Omental fat pad (tissue), 4 donors: ENCODE results near the gene ODAM. TPM values are rescaled to one million over a fixed set of nuclear protein-coding genes. Genes with fewer than 3 reads are reported as not detected.

Source experiments
- ATAC-seq: fragments of 150-250 bp; one replicate; pipeline ENCODE4 v1.9.1; 2016; ENCODE audit warnings: mild to moderate bottlenecking, moderate library complexity; ENCODE audit not compliant: low FRiP score
- DNase-seq: peaks from one replicate; pipeline ENCODE4 v3.0.0-alpha.2; 2019; ENCODE audit warnings: low spot score
- total RNA-seq, 4 donors: library from RNA; depleted of rRNA; stranded (reverse); fragments of >200 nt; gene quantifications; one replicate each; pipeline ENCODE4 v1.1.0, GENCODE V29; 2016
- TF ChIP-seq, protein P1 (sequence below), 3 donors: fragments of 450-650 bp; IDR thresholded peaks; one replicate each; pipeline ENCODE4 v1.5.1; 2016 to 2017; ENCODE audit warnings: antibody characterized with exemption in 3 of 3, mild to moderate bottlenecking in 3 of 3, moderate library complexity in 2 of 3

Gene ODAM
- total RNA-seq, 4 donors from 2014 or later, result not detected

DNA sequence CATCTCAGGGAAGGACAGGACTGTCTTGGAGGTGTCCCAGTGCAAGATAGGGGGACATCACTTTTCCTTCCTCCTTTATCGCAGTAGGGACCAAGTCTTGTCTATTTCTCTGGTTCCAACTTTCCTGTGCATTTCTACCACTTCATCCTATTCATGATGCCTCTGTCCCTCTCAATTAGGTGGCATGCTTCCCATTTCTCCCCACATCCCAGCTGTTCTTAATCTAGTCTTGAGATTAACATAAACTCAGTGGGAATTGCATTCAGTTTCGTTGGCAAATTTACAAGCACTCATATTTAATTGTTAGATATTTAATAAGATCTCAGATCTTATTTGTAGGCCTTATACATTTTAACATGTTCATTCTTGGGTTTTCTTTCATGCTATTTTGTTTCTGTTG is 15.7 kb upstream of the ODAM start:
- TF ChIP-seq, protein P1, sequence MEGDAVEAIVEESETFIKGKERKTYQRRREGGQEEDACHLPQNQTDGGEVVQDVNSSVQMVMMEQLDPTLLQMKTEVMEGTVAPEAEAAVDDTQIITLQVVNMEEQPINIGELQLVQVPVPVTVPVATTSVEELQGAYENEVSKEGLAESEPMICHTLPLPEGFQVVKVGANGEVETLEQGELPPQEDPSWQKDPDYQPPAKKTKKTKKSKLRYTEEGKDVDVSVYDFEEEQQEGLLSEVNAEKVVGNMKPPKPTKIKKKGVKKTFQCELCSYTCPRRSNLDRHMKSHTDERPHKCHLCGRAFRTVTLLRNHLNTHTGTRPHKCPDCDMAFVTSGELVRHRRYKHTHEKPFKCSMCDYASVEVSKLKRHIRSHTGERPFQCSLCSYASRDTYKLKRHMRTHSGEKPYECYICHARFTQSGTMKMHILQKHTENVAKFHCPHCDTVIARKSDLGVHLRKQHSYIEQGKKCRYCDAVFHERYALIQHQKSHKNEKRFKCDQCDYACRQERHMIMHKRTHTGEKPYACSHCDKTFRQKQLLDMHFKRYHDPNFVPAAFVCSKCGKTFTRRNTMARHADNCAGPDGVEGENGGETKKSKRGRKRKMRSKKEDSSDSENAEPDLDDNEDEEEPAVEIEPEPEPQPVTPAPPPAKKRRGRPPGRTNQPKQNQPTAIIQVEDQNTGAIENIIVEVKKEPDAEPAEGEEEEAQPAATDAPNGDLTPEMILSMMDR (IDR thresholded peaks at IDR 0.05), result no peak
- DNase-seq (no peak), ATAC-seq (no peak)

DNA sequence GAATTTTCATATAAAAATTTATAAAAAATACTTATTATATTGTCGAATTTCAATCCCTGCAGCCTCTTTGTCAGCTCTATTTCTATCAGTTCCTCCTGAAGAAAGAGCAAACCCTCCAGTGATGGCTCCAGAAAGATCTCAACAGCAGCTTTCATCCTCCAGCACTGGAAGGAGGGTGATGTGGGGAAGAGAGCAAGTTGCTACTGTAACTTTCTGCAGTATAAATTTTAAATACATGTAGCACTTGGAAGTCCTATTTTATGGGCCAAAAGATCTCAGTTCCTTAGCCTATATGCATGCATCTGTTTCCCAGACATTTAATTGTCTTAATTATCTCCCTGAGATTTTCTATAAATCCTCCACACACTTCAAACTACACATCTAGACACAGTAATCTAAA is 13.7 kb upstream of the ODAM start:
- no peak for ATAC-seq
- TF ChIP-seq, protein P1 (IDR thresholded peaks at IDR 0.05), result no peak
- no peak for DNase-seq

DNA sequence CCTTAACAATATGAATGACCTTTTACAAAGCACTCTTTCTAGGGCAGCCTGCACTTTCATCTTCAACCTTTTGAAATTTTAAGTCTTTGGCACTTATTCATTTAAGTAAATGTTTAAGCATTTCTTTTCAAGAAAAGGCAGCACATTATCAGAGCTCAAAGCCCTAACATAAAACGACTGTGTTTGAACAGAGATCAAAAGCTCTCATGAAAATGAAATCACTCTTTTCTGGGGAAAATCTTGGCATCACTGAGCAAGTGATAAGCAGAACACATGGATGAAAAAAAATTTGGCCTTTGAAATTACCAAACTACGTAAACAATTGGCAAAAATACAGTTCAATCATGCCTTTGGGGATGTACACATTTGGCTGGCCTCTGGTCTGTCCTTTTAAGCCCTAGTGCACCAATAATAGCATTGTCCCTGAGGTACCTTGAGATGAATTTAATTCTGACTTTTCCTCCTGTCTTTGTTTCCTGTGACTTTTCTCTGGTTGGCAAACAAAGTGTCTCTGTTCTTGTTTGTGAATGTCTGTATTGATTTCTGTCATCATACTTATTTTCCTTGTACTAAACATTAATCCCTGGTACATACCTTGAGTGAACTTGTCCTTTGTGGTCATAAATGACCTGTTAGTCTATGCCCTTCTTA is 12.9 kb upstream of the ODAM start:
- ATAC-seq, result no peak
- no peak for DNase-seq
- TF ChIP-seq, protein P1 (IDR thresholded peaks at IDR 0.05), result no peak

DNA sequence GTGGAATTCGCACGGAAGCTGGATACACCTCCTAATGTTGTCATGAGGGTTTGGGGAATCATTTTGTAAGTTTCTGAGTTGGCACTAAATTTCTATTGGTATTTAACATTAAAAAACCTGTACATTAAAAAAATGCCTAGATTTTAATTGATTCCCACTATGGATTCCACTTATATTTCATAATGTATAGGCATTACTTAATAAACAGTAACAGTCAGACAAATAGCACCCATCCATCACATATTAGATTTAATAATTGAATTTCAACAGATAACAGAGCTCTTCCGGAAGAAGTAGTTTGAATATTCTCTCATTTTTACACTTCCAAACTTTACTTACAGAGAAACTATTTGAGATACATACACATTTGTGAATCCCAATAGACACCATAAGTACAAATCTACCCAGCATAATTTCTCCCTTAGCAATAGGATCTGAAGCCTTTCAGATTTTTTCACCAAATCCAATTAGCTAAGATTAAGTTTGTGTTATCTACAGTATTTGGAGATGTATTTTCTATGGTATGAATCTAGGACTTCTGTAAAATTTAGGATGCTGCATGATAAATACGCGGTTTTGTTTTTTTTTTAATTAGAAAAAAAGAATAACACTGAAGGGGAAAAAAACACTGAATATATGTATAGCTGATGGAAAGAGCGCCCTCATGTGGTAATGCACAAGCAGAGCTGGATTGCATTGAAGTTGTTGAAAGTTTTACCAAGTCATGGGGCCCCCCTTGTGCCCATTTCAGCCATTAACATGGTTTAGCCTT is 12.2 kb upstream of the ODAM start:
- DNase-seq, result no peak
- TF ChIP-seq, protein P1 (IDR thresholded peaks at IDR 0.05), result no peak
- no peak for ATAC-seq

DNA sequence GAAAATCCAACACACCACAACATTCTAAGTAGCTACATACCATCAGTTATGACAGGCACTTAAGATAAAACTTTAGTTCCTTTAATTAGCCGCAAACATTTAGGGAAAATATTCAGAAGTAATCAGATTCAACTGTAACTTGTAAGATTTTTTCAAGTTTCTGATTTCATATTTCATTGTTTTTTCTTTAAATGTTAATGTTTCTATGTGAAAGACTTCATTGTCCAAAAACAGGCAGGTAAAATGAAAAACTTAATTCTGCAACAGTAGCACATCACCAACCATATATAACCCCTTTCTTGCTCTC is 11.6 kb upstream of the ODAM start:
- TF ChIP-seq, protein P1 (IDR thresholded peaks at IDR 0.05), result no peak
- ATAC-seq (no peak), DNase-seq (no peak)

DNA sequence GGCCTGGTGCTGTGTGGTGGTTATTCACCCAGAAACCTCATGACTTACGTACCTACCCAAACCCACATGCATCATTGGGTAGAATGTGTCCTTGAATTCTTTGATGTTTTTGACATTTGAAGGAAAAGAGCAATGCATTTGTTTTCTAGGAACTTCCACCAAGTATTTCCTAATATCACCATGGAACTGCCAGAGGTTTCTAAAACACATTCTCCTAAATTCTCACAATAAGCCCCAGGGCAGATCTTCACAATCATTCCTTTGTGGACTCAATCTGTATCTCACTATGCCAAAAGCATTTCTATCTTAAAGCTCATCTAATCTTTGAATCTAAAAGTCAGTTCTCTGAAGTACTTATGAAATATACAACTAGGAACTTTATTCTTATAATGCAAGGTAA is 8.3 kb upstream of the ODAM start:
- ATAC-seq, result no peak
- TF ChIP-seq, protein P1 (IDR thresholded peaks at IDR 0.05), result no peak

DNA sequence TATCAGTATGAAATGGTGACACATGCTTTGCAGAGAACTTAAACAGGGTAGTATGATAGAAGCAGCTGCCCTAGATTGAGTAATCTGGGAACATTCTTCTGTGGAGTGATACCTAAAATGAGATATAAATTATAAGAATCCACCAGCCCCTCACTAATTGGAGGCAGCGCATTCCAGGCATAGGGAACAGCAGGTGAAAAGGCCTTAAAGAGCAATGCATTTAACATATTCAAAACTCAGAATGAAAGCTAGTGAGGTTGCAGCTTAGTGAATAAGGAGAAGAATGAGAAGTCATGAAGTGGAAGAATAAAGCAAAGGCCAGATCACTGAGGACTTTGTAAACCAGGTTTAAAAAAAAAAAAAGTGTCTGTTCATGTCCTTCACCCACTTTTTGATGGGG is 4.9 kb upstream of the ODAM start:
- DNase-seq (no peak), ATAC-seq (no peak)
- TF ChIP-seq, protein P1 (IDR thresholded peaks at IDR 0.05), result no peak

More for the DNA sequence above, 8.3 kb upstream of the ODAM start:
- no peak for DNase-seq
